Measurements from ENCODE around the gene ENOX1. TPM values are rescaled to one million over a fixed set of nuclear protein-coding genes. Genes with fewer than 3 reads are reported as not detected.

ENOX1 gene
- total and polyA plus RNA-seq, 9 of the 15 experiments (the other 6 are each of a cell fraction or from before 2014, with no cell fraction given), result not detected

DNA sequence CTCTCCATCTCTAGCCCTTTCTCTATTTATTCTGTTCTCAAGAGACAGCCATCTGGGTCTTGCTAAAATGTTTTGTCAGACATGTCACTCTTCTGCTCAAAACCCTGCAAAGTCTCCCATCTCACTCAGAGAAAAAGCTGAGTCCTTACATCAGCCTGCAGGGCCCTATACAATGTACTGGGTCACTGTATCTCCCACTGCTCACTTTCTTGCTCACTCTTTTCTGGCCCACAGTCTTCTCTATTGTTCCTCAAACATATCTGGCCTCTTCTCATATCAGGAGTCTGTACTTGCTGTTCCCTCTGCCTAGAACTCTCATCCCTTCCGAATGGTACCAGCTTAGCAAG, 189.2 kb downstream of the ENOX1 start:
- no peaks in the 10 kb centered on the region for H3K9me1 ChIP-seq (ENCODE audit: control insufficient read depth, insufficient read depth, low read length)
- H3K9me3 ChIP-seq (replicated peaks; ENCODE audit: control insufficient read depth, insufficient read depth, low read depth, low read length), result no peaks in the 10 kb centered on the region
- no peak for ATAC-seq
- ChIA-PET POLR2A (no interaction called here), CTCF (ENCODE audit: low intra/inter-chr PET ratio) (no interaction called here)
- no peaks in the 10 kb centered on the region for H3K27me3 ChIP-seq (ENCODE audit: control insufficient read depth in 2 of 2, insufficient read depth in 2 of 2, low read length in 2 of 2)
- intact Hi-C loops (cut with micrococcal nuclease), result no loop called here
- H3K4me1 ChIP-seq (replicated peaks in 1 of 2; ENCODE audit: control insufficient read depth in 2 of 2, insufficient read depth in 2 of 2, low read length in 2 of 2), result no peaks in the 10 kb centered on the region
- H3K9ac ChIP-seq (ENCODE audit: insufficient read depth in 1 of 2, low read depth in 2 of 2, low read length in 2 of 2), result no peak overlapping the region
- H3K36me3 ChIP-seq (ENCODE audit: control insufficient read depth, insufficient read depth, low read length), result no peaks in the 10 kb centered on the region
- no peak overlapping the region for H3K4me3 ChIP-seq
- H3K4me2 ChIP-seq (ENCODE audit: insufficient read depth, low read length), result no peak overlapping the region
- H2AFZ ChIP-seq (ENCODE audit: low read depth, low read length), result no peak overlapping the region
- H3K27ac ChIP-seq (ENCODE audit: extremely low read depth, low read depth, low read length), result no peak overlapping the region
- in situ Hi-C loops (cut with MboI), result no loop called here
- no peak for DNase-seq (ENCODE audit: extremely low read depth in 1 of 4, low spot score in 3 of 4)
- H3K79me2 ChIP-seq (ENCODE audit: control insufficient read depth, insufficient read depth, low read length), result no peaks in the 10 kb centered on the region
- BruUV-seq (replicated peaks), result no TSS peak
- H4K20me1 ChIP-seq (replicated peaks; ENCODE audit: control insufficient read depth, insufficient read depth, low read length), result no peaks in the 10 kb centered on the region
- FAIRE-seq, result no peak
- 17% methylated on average over 1 of the region's 1 CpG for WGBS (ENCODE audit: insufficient coverage, low coverage, missing lambda C conversion rate)
- TF ChIP-seq CC2D1A (IDR thresholded peaks at IDR 0.05), result no peak
- no peak for TF ChIP-seq ZNF384 (IDR thresholded peaks at IDR 0.05; ENCODE audit: low read depth, low read length)
- no peak for TF ChIP-seq BRCA1 (IDR thresholded peaks at IDR 0.05)
- no peak for TF ChIP-seq BRCA1 (CRISPR knock-in tag; IDR thresholded peaks at IDR 0.05)
- TF ChIP-seq RBBP5 (IDR thresholded peaks at IDR 0.05; ENCODE audit: borderline replicate concordance, insufficient read depth, low read length, poor library complexity, severe bottlenecking), result no peak
- TF ChIP-seq MEF2D (tag; conservative IDR thresholded peaks at IDR 0.05; ENCODE audit: low read depth), result no peak
- TF ChIP-seq NCOR1 (IDR thresholded peaks at IDR 0.05), result no peak
- TF ChIP-seq ZNF79 (CRISPR knock-in tag; IDR thresholded peaks at IDR 0.05; ENCODE audit: low read depth), result no peak
- TF ChIP-seq SRSF7 (optimal IDR thresholded peaks at IDR 0.05; ENCODE audit: low read depth, low read length), result no peak
- no peak for TF ChIP-seq XRCC5 (IDR thresholded peaks at IDR 0.05; ENCODE audit: low read depth, low read length)
- TF ChIP-seq ZNF583 (CRISPR knock-in tag; IDR thresholded peaks at IDR 0.05), result no peak
- TF ChIP-seq, protein P1, sequence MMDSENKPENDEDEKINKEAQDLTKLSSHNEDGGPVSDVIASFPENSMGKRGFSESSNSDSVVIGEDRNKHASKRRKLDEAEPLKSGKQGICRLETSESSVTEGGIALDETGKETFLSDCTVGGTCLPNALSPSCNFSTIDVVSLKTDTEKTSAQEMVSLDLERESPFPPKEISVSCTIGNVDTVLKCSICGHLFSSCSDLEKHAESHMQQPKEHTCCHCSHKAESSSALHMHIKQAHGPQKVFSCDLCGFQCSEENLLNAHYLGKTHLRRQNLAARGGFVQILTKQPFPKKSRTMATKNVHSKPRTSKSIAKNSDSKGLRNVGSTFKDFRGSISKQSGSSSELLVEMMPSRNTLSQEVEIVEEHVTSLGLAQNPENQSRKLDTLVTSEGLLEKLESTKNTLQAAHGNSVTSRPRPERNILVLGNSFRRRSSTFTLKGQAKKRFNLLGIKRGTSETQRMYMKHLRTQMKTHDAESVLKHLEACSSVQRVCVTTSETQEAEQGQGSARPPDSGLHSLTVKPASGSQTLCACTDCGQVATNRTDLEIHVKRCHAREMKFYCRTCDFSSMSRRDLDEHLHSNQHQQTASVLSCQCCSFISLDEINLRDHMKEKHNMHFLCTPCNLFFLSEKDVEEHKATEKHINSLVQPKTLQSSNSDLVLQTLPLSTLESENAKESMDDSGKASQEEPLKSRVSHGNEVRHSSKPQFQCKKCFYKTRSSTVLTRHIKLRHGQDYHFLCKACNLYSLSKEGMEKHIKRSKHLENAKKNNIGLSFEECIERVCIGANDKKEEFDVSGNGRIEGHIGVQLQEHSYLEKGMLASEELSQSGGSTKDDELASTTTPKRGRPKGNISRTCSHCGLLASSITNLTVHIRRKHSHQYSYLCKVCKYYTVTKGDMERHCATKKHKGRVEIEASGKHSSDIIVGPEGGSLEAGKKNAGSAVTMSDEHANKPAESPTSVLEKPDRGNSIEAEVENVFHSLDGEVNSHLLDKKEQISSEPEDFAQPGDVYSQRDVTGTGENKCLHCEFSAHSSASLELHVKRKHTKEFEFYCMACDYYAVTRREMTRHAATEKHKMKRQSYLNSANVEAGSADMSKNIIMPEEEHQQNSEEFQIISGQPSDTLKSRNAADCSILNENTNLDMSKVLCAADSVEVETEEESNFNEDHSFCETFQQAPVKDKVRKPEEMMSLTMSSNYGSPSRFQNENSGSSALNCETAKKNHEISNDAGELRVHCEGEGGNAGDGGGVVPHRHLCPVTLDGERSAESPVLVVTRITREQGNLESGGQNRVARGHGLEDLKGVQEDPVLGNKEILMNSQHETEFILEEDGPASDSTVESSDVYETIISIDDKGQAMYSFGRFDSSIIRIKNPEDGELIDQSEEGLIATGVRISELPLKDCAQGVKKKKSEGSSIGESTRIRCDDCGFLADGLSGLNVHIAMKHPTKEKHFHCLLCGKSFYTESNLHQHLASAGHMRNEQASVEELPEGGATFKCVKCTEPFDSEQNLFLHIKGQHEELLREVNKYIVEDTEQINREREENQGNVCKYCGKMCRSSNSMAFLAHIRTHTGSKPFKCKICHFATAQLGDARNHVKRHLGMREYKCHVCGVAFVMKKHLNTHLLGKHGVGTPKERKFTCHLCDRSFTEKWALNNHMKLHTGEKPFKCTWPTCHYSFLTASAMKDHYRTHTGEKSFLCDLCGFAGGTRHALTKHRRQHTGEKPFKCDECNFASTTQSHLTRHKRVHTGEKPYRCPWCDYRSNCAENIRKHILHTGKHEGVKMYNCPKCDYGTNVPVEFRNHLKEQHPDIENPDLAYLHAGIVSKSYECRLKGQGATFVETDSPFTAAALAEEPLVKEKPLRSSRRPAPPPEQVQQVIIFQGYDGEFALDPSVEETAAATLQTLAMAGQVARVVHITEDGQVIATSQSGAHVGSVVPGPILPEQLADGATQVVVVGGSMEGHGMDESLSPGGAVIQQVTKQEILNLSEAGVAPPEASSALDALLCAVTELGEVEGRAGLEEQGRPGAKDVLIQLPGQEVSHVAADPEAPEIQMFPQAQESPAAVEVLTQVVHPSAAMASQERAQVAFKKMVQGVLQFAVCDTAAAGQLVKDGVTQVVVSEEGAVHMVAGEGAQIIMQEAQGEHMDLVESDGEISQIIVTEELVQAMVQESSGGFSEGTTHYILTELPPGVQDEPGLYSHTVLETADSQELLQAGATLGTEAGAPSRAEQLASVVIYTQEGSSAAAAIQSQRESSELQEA (IDR thresholded peaks at IDR 0.05; ENCODE audit: low read depth), result no peak
- no peak for TF ChIP-seq TAF9B (IDR thresholded peaks at IDR 0.05; ENCODE audit: partially characterized antibody)
- no peak for TF ChIP-seq MCM7 (IDR thresholded peaks at IDR 0.05)
- TF ChIP-seq GABPB1 (CRISPR knock-in tag; IDR thresholded peaks at IDR 0.05), result no peak
- TF ChIP-seq CREM (IDR thresholded peaks at IDR 0.05; ENCODE audit: low read depth), result no peak
- TF ChIP-seq, protein P2, sequence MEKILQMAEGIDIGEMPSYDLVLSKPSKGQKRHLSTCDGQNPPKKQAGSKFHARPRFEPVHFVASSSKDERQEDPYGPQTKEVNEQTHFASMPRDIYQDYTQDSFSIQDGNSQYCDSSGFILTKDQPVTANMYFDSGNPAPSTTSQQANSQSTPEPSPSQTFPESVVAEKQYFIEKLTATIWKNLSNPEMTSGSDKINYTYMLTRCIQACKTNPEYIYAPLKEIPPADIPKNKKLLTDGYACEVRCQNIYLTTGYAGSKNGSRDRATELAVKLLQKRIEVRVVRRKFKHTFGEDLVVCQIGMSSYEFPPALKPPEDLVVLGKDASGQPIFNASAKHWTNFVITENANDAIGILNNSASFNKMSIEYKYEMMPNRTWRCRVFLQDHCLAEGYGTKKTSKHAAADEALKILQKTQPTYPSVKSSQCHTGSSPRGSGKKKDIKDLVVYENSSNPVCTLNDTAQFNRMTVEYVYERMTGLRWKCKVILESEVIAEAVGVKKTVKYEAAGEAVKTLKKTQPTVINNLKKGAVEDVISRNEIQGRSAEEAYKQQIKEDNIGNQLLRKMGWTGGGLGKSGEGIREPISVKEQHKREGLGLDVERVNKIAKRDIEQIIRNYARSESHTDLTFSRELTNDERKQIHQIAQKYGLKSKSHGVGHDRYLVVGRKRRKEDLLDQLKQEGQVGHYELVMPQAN (IDR thresholded peaks at IDR 0.05; ENCODE audit: borderline replicate concordance), result no peak
